Fibroblast of the aortic adventitia (primary cell): ENCODE data around the gene ZNF850. TPM values are rescaled to one million over a fixed set of nuclear protein-coding genes. Genes with fewer than 3 reads are reported as not detected.
"Not testable (repeated sequence)": the region's sequence is repeated elsewhere in the genome, so short reads cannot be mapped to it uniquely, and the experiment has no call there.

ENCODE experiments used
- DNase-seq: peaks from one replicate; pipeline ENCODE4 v3.0.0-alpha.2; 2010; ENCODE audit warnings: low read depth
- H3K4me3 ChIP-seq: 2 replicates; pipeline ENCODE4 v1.5.1; 2011; ENCODE audit warnings: low read depth, mild to moderate bottlenecking, control low read depth, low read length, moderate library complexity
- CTCF ChIP-seq: IDR thresholded peaks from 2 replicates; pipeline ENCODE4 v1.5.1; 2011; ENCODE audit warnings: mild to moderate bottlenecking, low read length, control low read depth, inconsistent platforms; ENCODE audit not compliant: insufficient read depth
- total RNA-seq: library from RNA; depleted of rRNA; stranded (reverse); fragments of >200 nt; gene quantifications from 2 replicates; pipeline ENCODE4 v1.2.3, GENCODE V29; 2012; ENCODE audit warnings: low replicate concordance

Gene ZNF850
- 3.0 and 5.4 TPM in 2 replicates for total RNA-seq

DNA sequence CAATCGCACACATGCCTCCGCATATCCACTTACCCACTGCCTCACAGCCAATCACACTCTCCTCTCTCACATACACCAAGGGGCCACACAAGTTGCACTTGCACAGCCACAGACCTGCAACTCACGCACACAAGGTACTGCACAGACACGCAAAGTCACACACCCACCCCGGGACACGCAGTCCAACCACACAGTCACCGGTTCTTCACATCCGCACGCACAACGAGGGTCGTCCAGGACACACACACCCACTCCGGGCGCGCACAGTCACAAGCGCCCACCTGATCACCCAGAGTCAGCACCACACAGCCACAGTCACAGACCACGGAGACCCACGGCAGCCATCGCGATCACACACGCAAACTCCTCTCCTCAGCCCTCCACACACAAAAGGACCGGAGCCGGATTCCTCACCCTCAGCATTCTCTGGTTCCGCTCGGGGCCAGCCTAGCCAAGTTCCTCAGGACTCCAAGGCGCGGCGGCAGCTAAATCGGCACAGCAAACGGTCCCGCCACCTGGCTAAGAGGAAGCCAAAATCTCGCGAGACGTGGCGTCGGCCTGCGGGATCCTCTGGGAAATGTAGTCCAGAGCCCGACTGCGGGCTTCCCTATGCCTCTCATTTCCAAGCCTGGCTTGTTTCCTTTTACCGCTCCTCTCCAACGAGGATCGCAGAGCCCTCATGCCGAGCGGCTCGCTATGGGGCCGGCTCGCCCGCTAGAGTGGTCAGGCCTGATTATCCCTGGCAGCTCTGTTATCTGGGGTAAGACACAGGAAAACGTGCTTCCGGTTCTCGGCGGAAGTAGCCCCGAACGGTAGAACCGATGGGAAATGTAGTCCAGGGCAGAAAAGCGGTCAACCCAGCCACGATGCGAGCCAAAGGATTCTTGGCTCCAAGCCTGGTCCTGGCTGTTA lies at the start of gene ZNF850:
Gene ZNF850, minus strand, starts transcription at position 497 of the 912 bp plus-strand sequence. CDS start 10,201 bp downstream, outside the sequence.
- DNase-seq = peak; percentile 96
- peak within 1 kb of the TSS; percentile 96 for H3K4me3 ChIP-seq
- no peak for TF ChIP-seq CTCF

DNA sequence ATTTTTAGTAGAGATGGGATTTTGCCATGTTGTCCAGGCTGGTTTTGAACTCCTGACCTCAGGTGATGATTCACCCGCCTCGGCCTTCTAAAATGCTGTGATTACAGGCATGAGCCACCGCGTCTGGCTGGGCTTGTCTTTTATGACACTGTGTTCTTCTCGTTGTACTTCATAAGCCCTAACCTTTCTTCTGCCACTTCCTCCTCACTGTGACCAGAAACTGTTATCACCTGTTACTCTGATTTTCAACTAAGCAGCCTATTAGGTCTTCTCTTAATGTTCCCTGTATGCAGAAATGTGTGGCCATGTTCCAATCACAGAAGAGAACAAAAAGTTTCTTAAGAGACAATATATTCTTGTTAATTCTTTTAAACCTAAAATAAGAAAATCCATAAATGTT lies 49.2 kb upstream of the ZNF850 start:
- no peak for TF ChIP-seq CTCF
- DNase-seq = no peak
- no peak overlapping the region for H3K4me3 ChIP-seq

DNA sequence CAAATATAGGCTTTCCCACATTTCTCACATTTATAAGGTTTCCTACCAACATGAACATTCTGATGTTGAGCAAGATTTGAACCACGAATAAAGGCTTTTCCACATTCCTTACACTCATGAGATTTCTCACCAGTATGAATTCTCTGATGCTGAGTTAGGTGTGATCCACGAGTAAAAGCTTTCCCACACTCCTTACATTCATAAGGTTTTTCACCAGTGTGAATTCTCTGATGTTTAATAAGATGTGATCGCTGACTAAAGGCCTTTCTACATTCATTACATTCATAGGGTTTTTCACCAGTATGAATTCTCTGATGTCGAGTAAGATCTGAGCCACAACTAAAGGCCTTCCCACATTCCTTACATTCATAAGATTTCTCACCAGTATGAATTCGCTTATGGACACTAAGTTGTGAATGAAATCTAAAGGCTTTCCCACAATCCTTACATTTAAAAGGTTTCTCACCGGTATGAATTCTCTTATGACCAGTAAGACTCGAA lies 46.6 kb upstream of the ZNF850 start:
- no peak for TF ChIP-seq CTCF
- DNase-seq = no peak
- no peak overlapping the region for H3K4me3 ChIP-seq

GRCh38 chr19:36807029-36807428 lies 34.4 kb upstream of the ZNF850 start:
- no peak for TF ChIP-seq CTCF

GRCh38 chr19:36805364-36805763 lies 32.8 kb upstream of the ZNF850 start:
- no peak for TF ChIP-seq CTCF
- no peak overlapping the region for H3K4me3 ChIP-seq
- no peak for DNase-seq

More at GRCh38 chr19:36807029-36807428, 34.4 kb upstream of the ZNF850 start:
- no peak for DNase-seq
- H3K4me3 ChIP-seq = no peak overlapping the region

GRCh38 chr19:36797786-36798108 lies 25.1 kb upstream of the ZNF850 start:
- peak overlapping the region; percentile 95 for H3K4me3 ChIP-seq
- TF ChIP-seq CTCF = no peak

GRCh38 chr19:36796714-36796992 lies 24.0 kb upstream of the ZNF850 start:
- TF ChIP-seq CTCF = no peak
- DNase-seq = no peak
- H3K4me3 ChIP-seq = peak overlapping the region; percentile 95

More at GRCh38 chr19:36797786-36798108, 25.1 kb upstream of the ZNF850 start:
- DNase-seq = no peak

- DNase-seq = not testable (repeated sequence)
Observed at GRCh38 chr19:36791420-36792141, 19.0 kb upstream of the ZNF850 start.

More at GRCh38 chr19:36791420-36792141, 19.0 kb upstream of the ZNF850 start:
- not testable (repeated sequence) for H3K4me3 ChIP-seq
